ENCODE measurements around the gene CHCHD2. TPM values are rescaled to one million over a fixed set of nuclear protein-coding genes. Genes with fewer than 3 reads are reported as not detected.
"Not testable (repeated sequence)": the region's sequence is repeated elsewhere in the genome, so short reads cannot be mapped to it uniquely, and the experiment has no call there.

CHCHD2 gene
- total RNA-seq, 4 donors from 2014 or later = 286 to 417 (median 326) TPM

DNA sequence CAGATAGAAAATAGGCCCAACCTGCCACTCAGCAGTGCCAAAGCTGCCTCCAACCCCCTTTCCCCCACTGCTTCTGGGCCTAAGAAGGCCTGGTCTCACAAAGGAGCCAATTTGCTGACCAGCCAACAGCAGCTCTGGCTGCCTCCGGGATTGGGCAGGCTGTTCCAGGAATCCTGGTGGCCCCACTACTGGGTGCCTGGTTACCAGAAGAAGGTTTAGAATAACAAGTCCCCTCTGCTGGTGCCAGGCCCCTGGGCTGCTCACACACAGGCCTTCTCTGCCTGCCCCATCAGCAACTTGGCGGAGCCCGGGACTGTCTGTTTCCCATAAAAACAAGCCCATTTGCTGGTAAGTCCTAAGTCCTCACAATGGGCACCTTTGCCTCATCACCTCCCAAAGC, 14.7 kb downstream of the CHCHD2 start:
- peak overlapping the region in 2 of 4 donors; percentile 21 to 48 for H3K27ac ChIP-seq
- DNase-seq (ENCODE audit: low spot score in 2 of 2) = no peak
- no peak overlapping the region for H3K4me3 ChIP-seq
- WGBS, 2 donors = 77 to 89% methylated on average over 3 of the region's 3 CpGs
- TF ChIP-seq, protein P1, sequence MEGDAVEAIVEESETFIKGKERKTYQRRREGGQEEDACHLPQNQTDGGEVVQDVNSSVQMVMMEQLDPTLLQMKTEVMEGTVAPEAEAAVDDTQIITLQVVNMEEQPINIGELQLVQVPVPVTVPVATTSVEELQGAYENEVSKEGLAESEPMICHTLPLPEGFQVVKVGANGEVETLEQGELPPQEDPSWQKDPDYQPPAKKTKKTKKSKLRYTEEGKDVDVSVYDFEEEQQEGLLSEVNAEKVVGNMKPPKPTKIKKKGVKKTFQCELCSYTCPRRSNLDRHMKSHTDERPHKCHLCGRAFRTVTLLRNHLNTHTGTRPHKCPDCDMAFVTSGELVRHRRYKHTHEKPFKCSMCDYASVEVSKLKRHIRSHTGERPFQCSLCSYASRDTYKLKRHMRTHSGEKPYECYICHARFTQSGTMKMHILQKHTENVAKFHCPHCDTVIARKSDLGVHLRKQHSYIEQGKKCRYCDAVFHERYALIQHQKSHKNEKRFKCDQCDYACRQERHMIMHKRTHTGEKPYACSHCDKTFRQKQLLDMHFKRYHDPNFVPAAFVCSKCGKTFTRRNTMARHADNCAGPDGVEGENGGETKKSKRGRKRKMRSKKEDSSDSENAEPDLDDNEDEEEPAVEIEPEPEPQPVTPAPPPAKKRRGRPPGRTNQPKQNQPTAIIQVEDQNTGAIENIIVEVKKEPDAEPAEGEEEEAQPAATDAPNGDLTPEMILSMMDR (IDR thresholded peaks at IDR 0.05) = no peak
- TF ChIP-seq EP300 (IDR thresholded peaks at IDR 0.05) (no peak), POLR2A (IDR thresholded peaks at IDR 0.05) (no peak)
- H3K4me1 ChIP-seq = peaks cover 0 to 21% (median 13%) of the 10 kb centered on the region in 4 donors
- peaks cover 0 to 35% (median 0%) of the 10 kb centered on the region in 3 donors for H3K36me3 ChIP-seq
- no peaks in the 10 kb centered on the region for H3K9me3 ChIP-seq
- H3K27me3 ChIP-seq = no peaks in the 10 kb centered on the region

DNA sequence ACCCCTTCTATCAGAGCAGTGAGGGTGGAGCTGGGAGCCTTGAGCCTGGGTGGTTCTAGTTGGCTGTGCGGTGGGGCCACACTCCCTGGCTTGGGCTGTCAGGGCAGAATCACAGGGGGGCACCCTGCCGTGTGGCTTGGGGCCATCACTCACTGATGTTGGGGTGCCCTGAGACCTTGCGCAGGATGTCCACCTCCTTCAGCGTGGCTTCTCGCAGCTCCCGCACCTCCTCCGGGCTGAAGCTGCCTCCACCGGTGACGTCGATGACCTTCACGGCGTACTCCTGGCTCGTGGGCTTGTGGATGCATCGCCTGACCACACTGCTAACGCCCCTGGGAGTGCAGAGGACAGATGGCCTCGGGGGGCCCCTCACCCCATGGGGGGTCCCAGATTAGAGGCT, 18.8 kb downstream of the CHCHD2 start:
- no peak for DNase-seq (ENCODE audit: low spot score in 2 of 2)
- Histone ChIP-seq H3K27me3 (no peaks in the 10 kb centered on the region), H3K4me1 (peaks cover 0 to 19% (median 7%) of the 10 kb centered on the region in 4 donors), H3K27ac (no peak overlapping the region), H3K9me3 (no peaks in the 10 kb centered on the region), H3K4me3 (no peak overlapping the region), H3K36me3 (peaks cover 0 to 48% (median 0%) of the 10 kb centered on the region in 3 donors)
- TF ChIP-seq, protein P1 (IDR thresholded peaks at IDR 0.05) = no peak
- no peak for TF ChIP-seq EP300 (IDR thresholded peaks at IDR 0.05)
- TF ChIP-seq POLR2A (IDR thresholded peaks at IDR 0.05) = no peak
- 86 to 88% methylated on average over 15 to 16 of the region's 16 CpGs for WGBS, 2 donors

DNA sequence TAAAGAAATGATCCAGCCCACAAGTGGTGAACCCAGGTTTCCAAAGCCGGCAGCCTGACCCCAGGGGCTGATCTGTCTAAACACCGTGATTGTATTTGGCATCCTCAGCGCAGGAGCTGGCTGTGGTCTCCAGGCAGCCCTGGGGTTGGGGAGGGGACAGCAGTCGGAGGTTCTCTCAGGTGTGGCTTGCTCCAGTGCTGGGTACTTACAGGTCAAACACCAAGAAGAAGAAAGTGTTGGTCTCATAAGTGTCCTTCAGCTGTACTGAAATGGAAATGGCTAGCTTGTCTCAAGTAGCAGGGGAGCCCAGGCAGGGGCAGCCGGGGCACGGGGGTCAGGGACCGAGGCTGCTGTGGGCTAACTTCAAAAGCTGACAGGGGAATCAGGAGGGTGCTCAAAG, 19.5 kb downstream of the CHCHD2 start:
- H3K27me3 ChIP-seq = no peaks in the 10 kb centered on the region
- no peak overlapping the region for H3K27ac ChIP-seq
- no peaks in the 10 kb centered on the region for H3K9me3 ChIP-seq
- TF ChIP-seq EP300 (IDR thresholded peaks at IDR 0.05) = no peak
- peaks cover 0 to 12% (median under 1%) of the 10 kb centered on the region in 4 donors for H3K4me1 ChIP-seq
- no peak overlapping the region for H3K4me3 ChIP-seq
- WGBS, 2 donors = 90 to 95% methylated on average over 7 of the region's 7 CpGs
- DNase-seq (ENCODE audit: low spot score in 2 of 2) = no peak
- H3K36me3 ChIP-seq = peaks cover 0 to 54% (median 0%) of the 10 kb centered on the region in 3 donors

DNA sequence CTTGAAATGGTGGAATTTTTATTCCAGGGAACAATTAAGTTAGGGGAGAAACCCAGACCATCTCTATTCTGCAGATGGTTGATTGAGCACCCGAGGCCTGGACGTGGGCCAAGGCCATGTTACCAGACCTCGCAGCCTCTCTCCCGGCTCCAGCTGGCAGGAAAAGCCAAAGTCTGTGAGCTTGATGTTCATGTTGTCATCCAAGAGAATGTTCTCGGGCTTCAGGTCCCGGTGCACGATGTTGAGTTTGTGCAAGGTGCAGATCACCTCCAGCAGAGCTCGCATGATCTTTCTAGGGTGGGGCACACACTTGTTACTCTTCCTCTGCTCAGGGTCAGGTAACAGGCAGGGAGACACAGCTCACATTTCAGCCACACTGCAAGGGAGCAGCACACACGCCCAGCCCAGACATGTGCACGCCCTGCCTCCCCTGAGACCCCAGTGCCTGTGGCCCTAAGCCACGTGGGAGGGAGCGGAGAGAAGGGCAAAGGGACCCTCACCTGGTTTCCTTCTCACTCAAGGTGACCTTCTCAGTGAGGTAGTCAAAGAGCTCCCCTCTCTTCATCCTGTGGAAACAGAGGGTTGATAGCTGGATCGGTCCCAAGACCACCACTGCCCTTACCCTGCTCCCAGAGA, 23.0 kb downstream of the CHCHD2 start:
- no peak overlapping the region for H3K27ac ChIP-seq
- H3K9me3 ChIP-seq = no peaks in the 10 kb centered on the region
- 54 to 64% methylated on average over 11 to 13 of the region's 13 CpGs for WGBS, 2 donors
- TF ChIP-seq POLR2A (IDR thresholded peaks at IDR 0.05) (no peak), EP300 (IDR thresholded peaks at IDR 0.05) (no peak)
- TF ChIP-seq, protein P1 (IDR thresholded peaks at IDR 0.05) = no peak
- H3K4me1 ChIP-seq = peaks cover 0 to 31% (median 10%) of the 10 kb centered on the region in 4 donors
- peaks cover 0 to 65% (median 0%) of the 10 kb centered on the region in 3 donors for H3K36me3 ChIP-seq
- H3K27me3 ChIP-seq = no peaks in the 10 kb centered on the region
- no peak overlapping the region for H3K4me3 ChIP-seq
- no peak for DNase-seq (ENCODE audit: low spot score in 2 of 2)

DNA sequence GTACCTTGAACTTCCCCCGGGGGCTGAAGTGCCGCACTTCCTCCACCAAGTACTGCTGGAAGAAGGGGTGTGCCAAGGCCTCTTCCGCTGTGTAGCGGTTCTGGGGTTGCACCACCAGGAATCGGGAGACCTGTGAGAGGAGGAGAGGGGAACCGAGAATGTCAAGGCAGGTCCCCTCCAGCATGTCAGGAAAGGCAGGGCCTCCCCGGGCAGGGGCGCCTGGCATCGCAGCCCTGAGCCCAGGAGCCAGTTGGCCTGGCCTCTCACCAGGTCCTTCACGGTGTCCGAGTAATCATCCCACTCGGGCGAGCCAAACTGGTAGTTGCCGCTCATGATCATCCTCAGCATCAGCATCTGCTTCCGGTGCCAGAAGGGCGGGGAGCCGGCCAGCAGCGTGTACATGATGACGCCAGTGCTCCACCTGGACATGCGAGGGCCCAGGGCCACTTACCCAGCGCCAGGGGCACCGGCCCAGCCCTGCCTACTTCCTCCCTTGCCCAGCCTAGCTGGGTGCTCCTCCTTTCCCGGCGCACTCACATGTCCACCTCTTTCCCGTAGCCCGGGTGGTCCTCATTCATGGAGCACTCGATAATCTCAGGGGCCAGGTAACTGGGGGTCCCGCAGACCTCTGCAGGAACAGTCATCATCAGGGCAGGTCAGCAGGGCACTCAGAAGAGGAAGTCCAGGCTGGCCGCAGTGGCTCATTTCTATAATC, 24.5 kb downstream of the CHCHD2 start:
- TF ChIP-seq POLR2A (IDR thresholded peaks at IDR 0.05) (no peak), EP300 (IDR thresholded peaks at IDR 0.05) (no peak)
- TF ChIP-seq, protein P1 (IDR thresholded peaks at IDR 0.05) = no peak
- H3K4me3 ChIP-seq = no peak overlapping the region
- H3K36me3 ChIP-seq = peaks cover 0 to 63% (median 0%) of the 10 kb centered on the region in 3 donors
- no peak for DNase-seq (ENCODE audit: low spot score in 2 of 2)
- WGBS, 2 donors = 92 to 94% methylated on average over 24 to 27 of the region's 29 CpGs
- H3K4me1 ChIP-seq = peaks cover 0 to 31% (median 10%) of the 10 kb centered on the region in 4 donors
- no peaks in the 10 kb centered on the region for H3K9me3 ChIP-seq
- H3K27me3 ChIP-seq = no peaks in the 10 kb centered on the region
- no peak overlapping the region for H3K27ac ChIP-seq

DNA sequence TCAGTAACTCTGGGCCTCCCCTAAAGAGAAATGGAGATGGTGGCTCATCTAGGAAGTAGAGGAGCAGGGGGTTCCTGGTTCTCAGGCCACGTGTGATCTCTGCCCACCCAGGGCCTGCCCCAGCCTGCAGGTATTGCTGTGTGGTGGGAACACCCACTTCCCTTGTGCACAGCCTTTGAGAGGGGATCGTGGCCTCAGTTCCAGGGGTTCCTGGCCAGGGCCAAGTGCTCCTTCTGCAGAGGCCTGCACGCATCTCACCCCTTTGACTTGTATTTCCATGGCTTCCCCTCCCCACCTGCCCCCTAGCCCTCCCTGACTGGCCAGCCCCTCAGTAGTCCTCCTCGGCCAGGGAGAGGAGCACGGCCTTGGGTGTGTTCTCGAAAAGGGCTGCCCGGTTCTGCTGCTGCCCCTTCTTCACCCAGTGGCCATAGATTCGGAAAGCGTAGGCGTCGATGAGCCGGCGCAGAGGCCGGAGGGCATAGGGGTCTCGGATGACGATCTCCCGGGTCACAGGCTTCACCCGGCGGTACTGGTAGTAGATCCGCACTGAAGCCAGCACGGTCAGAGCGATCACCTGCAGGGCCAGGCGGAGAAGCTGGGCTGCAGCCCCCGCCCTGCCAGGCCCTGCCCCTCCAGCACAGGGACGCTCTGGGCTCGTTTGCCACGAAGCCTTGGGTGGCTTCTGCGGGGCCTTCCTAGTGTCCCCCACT, 25.4 kb downstream of the CHCHD2 start:
- H3K9me3 ChIP-seq; DNase-seq (ENCODE audit: low spot score in 2 of 2); H3K27me3 ChIP-seq; H3K4me3 ChIP-seq: not testable (repeated sequence)
- H3K27ac ChIP-seq = peak overlapping the region in 1 of 4 donors; percentile 78
- peaks cover 0 to 62% (median 0%) of the 10 kb centered on the region in 3 donors for H3K36me3 ChIP-seq
- H3K4me1 ChIP-seq = peaks cover 0 to 31% (median 10%) of the 10 kb centered on the region in 4 donors
- WGBS, 2 donors = 91 to 92% methylated on average over 27 to 28 of the region's 28 CpGs

Measured in tibial nerve (tissue), 4 donors.